PC-9 (cell line): ENCODE measurements around the gene AHRR. TPM values are rescaled to one million over a fixed set of nuclear protein-coding genes. Genes with fewer than 3 reads are reported as not detected.

Experiments used
- BruUV-seq: library from RNA; stranded (reverse); fragments of 400-500 nt; replicated peaks from 2 replicates; lab custom pipeline; 2021; lab: Mats Ljungman, UMichigan
- CTCF ChIA-PET: fragments of 300-600 bp; sonication (Branson Sonifier 250); formaldehyde crosslinking; loops from one replicate; lab custom pipeline; 2022; ENCODE audit warnings: antibody characterized with exemption; lab: Charles Lee
- POLR2A ChIA-PET: fragments of 300-600 bp; sonication (Branson Sonifier 250); formaldehyde crosslinking; loops from one replicate; lab custom pipeline; 2022; ENCODE audit warnings: antibody characterized with exemption; ENCODE audit not compliant: unreplicated experiment; lab: Charles Lee
- DNase-seq, 2 experiments: peaks; one replicate each; pipeline versions ENCODE4 v3.0.0 to v3.0.0-alpha.2; 2015 to 2022; ENCODE audit warnings: mixed read lengths in 1 of 2
- H2AFZ ChIP-seq: fragments of 200-600 bp; sonication (generic); 2 replicates; pipeline ENCODE4 v1.8.1; 2017; ENCODE audit warnings: antibody characterized with exemption
- H3F3A ChIP-seq: fragments of 200-600 bp; sonication (generic); 2 replicates; pipeline ENCODE4 v1.8.1; 2017; ENCODE audit warnings: antibody characterized with exemption, mild to moderate bottlenecking, low read depth; ENCODE audit not compliant: insufficient read depth
- H3K27ac ChIP-seq: fragments of 200-600 bp; sonication (generic); 2 replicates; pipeline ENCODE4 v1.6.1; 2016; ENCODE audit warnings: mixed run types
- H3K27me3 ChIP-seq: fragments of 200-600 bp; sonication (generic); 2 replicates; pipeline ENCODE4 v1.6.1; 2016; ENCODE audit warnings: low read depth, mixed run types; ENCODE audit not compliant: insufficient read depth
- H3K36me3 ChIP-seq: fragments of 200-600 bp; sonication (generic); 2 replicates; pipeline ENCODE4 v1.6.1; 2016; ENCODE audit warnings: low read depth, mixed run types
- H3K4me1 ChIP-seq: fragments of 200-600 bp; sonication (generic); replicated peaks from 2 replicates; pipeline ENCODE4 v1.6.1; 2016; ENCODE audit warnings: mixed run types; ENCODE audit not compliant: insufficient read depth
- H3K4me2 ChIP-seq: fragments of 200-600 bp; sonication (generic); 2 replicates; pipeline ENCODE4 v1.6.1; 2017; ENCODE audit warnings: mixed run types
- H3K4me3 ChIP-seq: fragments of 200-600 bp; sonication (generic); 2 replicates; pipeline ENCODE4 v1.6.1; 2016; ENCODE audit warnings: mixed run types
- H3K79me2 ChIP-seq: fragments of 200-600 bp; sonication (generic); 2 replicates; pipeline ENCODE4 v1.6.1; 2017; ENCODE audit warnings: low read depth, mixed run types
- H3K9me2 ChIP-seq: fragments of 200-600 bp; sonication (generic); 2 replicates; pipeline ENCODE4 v1.8.1; 2017; ENCODE audit warnings: mild to moderate bottlenecking; ENCODE audit not compliant: insufficient read depth
- H3K9me3 ChIP-seq: fragments of 200-600 bp; sonication (generic); 2 replicates; pipeline ENCODE4 v1.8.1; 2016; ENCODE audit warnings: low read depth; ENCODE audit not compliant: insufficient read depth
- H4K20me1 ChIP-seq: fragments of 200-600 bp; sonication (generic); 2 replicates; pipeline ENCODE4 v1.8.1; 2017; ENCODE audit not compliant: insufficient read depth
- EZH2 ChIP-seq: fragments of 200-600 bp; sonication (generic); IDR thresholded peaks from 2 replicates; pipeline ENCODE4 v1.8.0; 2017; ENCODE audit warnings: antibody characterized with exemption, low read depth
- intact Hi-C: fragments of 100-400 bp; cut with micrococcal nuclease; formaldehyde crosslinking; loops from one replicate; pipeline ENCODE4 v1.10.0; 2022; ENCODE audit not compliant: unreplicated experiment
- total RNA-seq: library from RNA; stranded (reverse); gene quantifications from 2 replicates; pipeline ENCODE4 v1.2.3, GENCODE V29; 2021
- TF ChIP-seq, protein P1 (sequence below): fragments of 200-600 bp; sonication (generic); conservative IDR thresholded peaks from 2 replicates; pipeline ENCODE4 v1.6.1; 2017; ENCODE audit warnings: mixed run types, antibody characterized with exemption, mild to moderate bottlenecking, moderate library complexity

AHRR gene
- total RNA-seq, 1 experiment from 2014 or later, result 7.2 TPM

DNA sequence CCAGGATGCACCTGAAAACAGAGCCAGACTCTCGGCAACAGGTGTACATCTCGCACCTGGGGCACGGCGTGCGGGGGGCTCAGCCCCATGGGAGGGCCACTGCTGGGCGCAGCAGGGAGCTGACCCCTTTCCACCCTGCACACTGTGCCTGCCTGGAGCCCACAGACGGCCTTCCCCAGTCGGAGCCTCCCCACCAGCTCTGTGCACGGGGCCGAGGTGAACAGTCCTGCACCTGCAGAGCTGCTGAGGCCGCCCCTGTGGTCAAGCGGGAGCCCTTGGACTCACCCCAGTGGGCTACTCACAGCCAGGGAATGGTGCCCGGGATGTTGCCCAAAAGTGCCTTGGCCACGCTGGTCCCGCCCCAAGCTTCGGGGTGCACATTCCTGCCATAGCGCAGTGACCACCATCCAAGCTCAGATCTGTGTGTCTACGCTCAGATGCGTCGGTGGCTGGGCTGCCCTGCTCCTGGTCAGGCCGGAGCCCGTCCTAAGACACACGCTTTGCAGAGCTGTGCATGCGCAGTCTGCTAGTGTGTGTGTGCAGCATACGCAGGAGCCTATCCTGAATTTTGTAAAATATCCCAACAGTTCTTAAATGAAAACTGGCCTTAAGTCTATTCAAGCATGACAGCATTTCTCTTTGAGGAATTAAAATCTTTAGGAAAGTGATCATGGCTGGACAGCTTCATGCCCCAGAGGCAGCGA lies 113.1 kb downstream of the AHRR start:
- Histone ChIP-seq H3K4me2 (no peak overlapping the region), H3K27me3 (no peaks in the 10 kb centered on the region), H3F3A (no peaks in the 10 kb centered on the region), H3K9me2 (no peaks in the 10 kb centered on the region), H3K9me3 (no peaks in the 10 kb centered on the region), H2AFZ (no peak overlapping the region), H3K4me1 (no peaks in the 10 kb centered on the region), H3K79me2 (no peaks in the 10 kb centered on the region), H3K27ac (no peak overlapping the region), H4K20me1 (peaks cover 7% of the 10 kb centered on the region; the same call in 1 of the 2 replicates), H3K4me3 (no peak overlapping the region), H3K36me3 (no peaks in the 10 kb centered on the region)
- ChIA-PET POLR2A (interaction anchor here (0.5 to 0.7 kb wide), 2 partner anchors 8 to 246 kb away, joined by 3 to 4 read pairs; partner anchors contain the start of gene EXOC3), CTCF (interaction anchor here (1.3 kb wide), 1 partner anchor 118 kb away, joined by 5 read pairs; no protein-coding TSS in a partner anchor)
- intact Hi-C loops, result loop anchor here (5.0 kb wide), 1 partner anchor 67 kb away; no protein-coding TSS in a partner anchor
- BruUV-seq, result no TSS peak
- no peak for TF ChIP-seq EZH2
- TF ChIP-seq, protein P1, sequence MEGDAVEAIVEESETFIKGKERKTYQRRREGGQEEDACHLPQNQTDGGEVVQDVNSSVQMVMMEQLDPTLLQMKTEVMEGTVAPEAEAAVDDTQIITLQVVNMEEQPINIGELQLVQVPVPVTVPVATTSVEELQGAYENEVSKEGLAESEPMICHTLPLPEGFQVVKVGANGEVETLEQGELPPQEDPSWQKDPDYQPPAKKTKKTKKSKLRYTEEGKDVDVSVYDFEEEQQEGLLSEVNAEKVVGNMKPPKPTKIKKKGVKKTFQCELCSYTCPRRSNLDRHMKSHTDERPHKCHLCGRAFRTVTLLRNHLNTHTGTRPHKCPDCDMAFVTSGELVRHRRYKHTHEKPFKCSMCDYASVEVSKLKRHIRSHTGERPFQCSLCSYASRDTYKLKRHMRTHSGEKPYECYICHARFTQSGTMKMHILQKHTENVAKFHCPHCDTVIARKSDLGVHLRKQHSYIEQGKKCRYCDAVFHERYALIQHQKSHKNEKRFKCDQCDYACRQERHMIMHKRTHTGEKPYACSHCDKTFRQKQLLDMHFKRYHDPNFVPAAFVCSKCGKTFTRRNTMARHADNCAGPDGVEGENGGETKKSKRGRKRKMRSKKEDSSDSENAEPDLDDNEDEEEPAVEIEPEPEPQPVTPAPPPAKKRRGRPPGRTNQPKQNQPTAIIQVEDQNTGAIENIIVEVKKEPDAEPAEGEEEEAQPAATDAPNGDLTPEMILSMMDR, result no peak
- DNase-seq, result no peak

DNA sequence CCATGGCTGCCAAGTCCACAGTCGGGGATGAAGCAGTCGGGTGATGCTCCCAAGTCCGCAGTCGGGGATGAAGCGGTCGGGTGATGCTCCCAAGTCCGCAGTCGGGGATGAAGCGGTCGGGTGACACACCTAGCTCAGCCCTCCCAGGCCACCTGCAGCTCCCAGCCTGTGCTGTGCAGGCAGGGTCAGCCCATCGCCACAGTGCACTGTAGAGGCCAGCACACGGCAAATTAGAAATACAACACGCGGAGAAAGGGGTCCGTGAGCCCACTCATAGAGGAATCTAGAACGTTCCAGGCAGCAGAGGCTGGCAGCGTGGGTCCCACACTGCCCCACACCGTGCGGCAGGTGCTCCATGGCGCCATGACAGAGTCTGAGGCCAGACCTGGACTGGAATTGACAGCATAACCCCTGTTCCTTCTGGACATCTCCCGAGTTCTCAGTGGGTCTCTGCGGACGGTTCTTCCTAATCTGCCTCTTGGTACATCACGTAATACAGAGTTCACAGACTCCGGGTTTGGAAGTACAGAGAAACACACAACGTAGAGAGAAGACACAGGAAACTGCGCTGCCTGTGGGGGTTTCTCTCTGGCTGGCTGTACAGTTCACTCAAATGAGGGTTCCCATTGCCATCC lies 113.8 kb downstream of the AHRR start:
- Histone ChIP-seq H3K9me2 (no peaks in the 10 kb centered on the region), H3K27me3 (no peaks in the 10 kb centered on the region), H3K4me3 (no peak overlapping the region), H3K9me3 (no peaks in the 10 kb centered on the region), H3K4me1 (no peaks in the 10 kb centered on the region), H3K4me2 (no peak overlapping the region), H4K20me1 (peaks cover 6% of the 10 kb centered on the region; the same call in 1 of the 2 replicates), H2AFZ (no peak overlapping the region), H3K27ac (no peak overlapping the region), H3F3A (peaks cover 2% of the 10 kb centered on the region; the same call in 1 of the 2 replicates), H3K79me2 (no peaks in the 10 kb centered on the region), H3K36me3 (no peaks in the 10 kb centered on the region)
- POLR2A ChIA-PET, result interaction anchor here (0.7 kb wide), 1 partner anchor 247 kb away, joined by 4 read pairs; no protein-coding TSS in a partner anchor
- TF ChIP-seq EZH2, result no peak
- TF ChIP-seq, protein P1, result no peak
- intact Hi-C loops, result no loop called here
- no peak for DNase-seq
- BruUV-seq, result no TSS peak
- CTCF ChIA-PET, result no interaction called here

DNA sequence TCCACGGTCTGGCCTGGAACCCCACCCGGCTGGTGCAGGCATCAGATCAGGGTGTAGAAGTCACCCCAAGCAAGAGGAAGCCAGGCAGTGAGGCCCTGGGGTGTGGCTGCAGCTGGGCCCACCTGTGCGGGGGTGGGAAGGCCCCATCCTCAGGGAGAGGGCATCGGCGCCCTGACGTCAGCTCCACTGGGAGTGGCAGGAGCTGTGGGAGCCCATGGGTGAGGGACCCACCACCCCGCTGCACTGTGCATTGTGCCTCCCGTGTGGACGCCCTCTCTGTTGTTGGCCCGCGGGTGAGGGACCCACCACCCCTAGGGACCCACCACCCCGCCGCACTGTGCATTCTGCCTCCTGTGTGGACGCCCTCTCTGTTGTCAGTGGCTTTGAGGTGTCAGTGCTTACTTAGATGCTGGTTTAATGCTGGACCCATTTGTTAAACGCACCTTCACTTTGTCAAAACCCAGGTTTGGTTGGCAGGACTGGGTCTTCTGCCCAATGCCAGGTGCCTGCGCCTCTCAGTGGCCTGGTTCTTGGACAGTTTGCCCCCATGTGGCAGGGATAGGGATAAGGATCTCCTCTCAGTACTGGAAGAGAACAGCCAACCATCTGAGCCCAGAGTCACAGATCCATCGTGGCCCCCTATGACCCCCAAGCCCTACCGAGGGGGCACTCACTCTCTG lies 114.6 kb downstream of the AHRR start:
- ChIA-PET POLR2A (no interaction called here), CTCF (interaction anchor here (0.6 kb wide), 1 partner anchor 119 kb away, joined by 5 read pairs; no protein-coding TSS in a partner anchor)
- BruUV-seq, result no TSS peak
- no peaks in the 10 kb centered on the region for H3K9me3 ChIP-seq
- no peak overlapping the region for H2AFZ ChIP-seq
- H3K4me2 ChIP-seq, result no peak overlapping the region
- H3K27me3 ChIP-seq, result no peaks in the 10 kb centered on the region
- no peaks in the 10 kb centered on the region for H3K4me1 ChIP-seq
- peaks cover 3% of the 10 kb centered on the region; the same call in 1 of the 2 replicates for H4K20me1 ChIP-seq
- H3K27ac ChIP-seq, result no peak overlapping the region
- no peaks in the 10 kb centered on the region for H3K9me2 ChIP-seq
- no peaks in the 10 kb centered on the region for H3K36me3 ChIP-seq
- no peaks in the 10 kb centered on the region for H3K79me2 ChIP-seq
- TF ChIP-seq, protein P1, result peak; percentile 78
- TF ChIP-seq EZH2, result no peak
- intact Hi-C loops, result loop anchor here (1.0 kb wide), 1 partner anchor 119 kb away; no protein-coding TSS in a partner anchor
- H3K4me3 ChIP-seq, result no peak overlapping the region
- DNase-seq, result peak in 1 of 2 experiments; percentile 63
- peaks cover 3% of the 10 kb centered on the region; the same call in 1 of the 2 replicates for H3F3A ChIP-seq
